Keratinocyte (primary cell): Measurements from ENCODE around the gene SLC7A14. TPM values are rescaled to one million over a fixed set of nuclear protein-coding genes. Genes with fewer than 3 reads are reported as not detected.

Experiments used
- DNase-seq: peaks from one replicate; pipeline ENCODE4 v3.0.0-alpha.2; 2011; ENCODE audit warnings: low read depth, missing footprints, low spot score
- FAIRE-seq: peaks from 2 replicates; lab custom pipeline; 2011; peaks lifted over from hg19 to GRCh38; lab: Jason Lieb, UNC
- H2AFZ ChIP-seq: 2 replicates; pipeline ENCODE4 v1.6.0; 2012; ENCODE audit warnings: low read length, control low read depth, inconsistent platforms; ENCODE audit not compliant: control insufficient read depth
- H3K27ac ChIP-seq: 2 replicates; pipeline ENCODE4 v1.5.1; 2011; ENCODE audit warnings: low read length; ENCODE audit not compliant: control insufficient read depth, insufficient read depth
- H3K27me3 ChIP-seq: 3 replicates; pipeline ENCODE4 v1.6.0; 2011; ENCODE audit warnings: low read length; ENCODE audit not compliant: control insufficient read depth, insufficient read depth; ENCODE audit errors: extremely low read depth
- H3K36me3 ChIP-seq, 2 experiments: 2 replicates in 1 of 2; 3 replicates in 1 of 2; pipeline ENCODE4 v1.5.1; 2011; ENCODE audit warnings: low read length in 2 of 2, mild to moderate bottlenecking in 1 of 2; ENCODE audit not compliant: control insufficient read depth in 2 of 2, insufficient read depth in 2 of 2; ENCODE audit errors: extremely low read depth in 1 of 2
- H3K4me1 ChIP-seq: 3 replicates; pipeline ENCODE4 v1.5.1; 2011; ENCODE audit warnings: low read length; ENCODE audit not compliant: control insufficient read depth, insufficient read depth; ENCODE audit errors: extremely low read depth
- H3K4me2 ChIP-seq: 3 replicates; pipeline ENCODE4 v1.6.0; 2011; ENCODE audit warnings: low read depth, low read length; ENCODE audit not compliant: control insufficient read depth, insufficient read depth; ENCODE audit errors: extremely low read depth
- H3K4me3 ChIP-seq, 3 experiments: fragments of 200-600 bp in 1 of 3; sonication (generic) in 1 of 3; 2 replicates in 2 of 3; 3 replicates in 1 of 3; pipeline ENCODE4 v1.5.1; 2011 to 2016; ENCODE audit warnings: low read length in 3 of 3, mild to moderate bottlenecking in 3 of 3, control low read depth in 2 of 3, inconsistent platforms in 1 of 3, low read depth in 1 of 3, mixed read lengths in 1 of 3, mixed run types in 1 of 3, moderate library complexity in 1 of 3; ENCODE audit not compliant: control insufficient read depth in 2 of 3, insufficient read depth in 2 of 3; ENCODE audit errors: extremely low read depth in 1 of 3
- H3K79me2 ChIP-seq: 2 replicates; pipeline ENCODE4 v1.6.0; 2012; ENCODE audit warnings: low read length; ENCODE audit not compliant: control insufficient read depth, insufficient read depth
- H3K9ac ChIP-seq: 3 replicates; pipeline ENCODE4 v1.6.0; 2011; ENCODE audit warnings: low read length; ENCODE audit not compliant: control insufficient read depth, insufficient read depth; ENCODE audit errors: extremely low read depth
- H3K9me1 ChIP-seq: 3 replicates; pipeline ENCODE4 v1.6.0; 2011; ENCODE audit warnings: low read length; ENCODE audit not compliant: control insufficient read depth, insufficient read depth; ENCODE audit errors: extremely low read depth
- H3K9me3 ChIP-seq: 2 replicates; pipeline ENCODE4 v1.5.1; 2012; ENCODE audit warnings: low read depth, low read length; ENCODE audit not compliant: control insufficient read depth
- H4K20me1 ChIP-seq: 3 replicates; pipeline ENCODE4 v1.6.0; 2011; ENCODE audit warnings: low read length; ENCODE audit not compliant: control insufficient read depth, insufficient read depth; ENCODE audit errors: extremely low read depth
- EZH2 ChIP-seq: IDR thresholded peaks from one replicate; pipeline ENCODE4 v1.6.1; 2012; ENCODE audit warnings: inconsistent platforms, mild to moderate bottlenecking, low read length, moderate library complexity
- dilution Hi-C: fragments of 300-500 bp; cut with MboI; formaldehyde crosslinking; loops from one replicate; pipeline ENCODE4 v1.7.0; 2020; ENCODE audit warnings: low sequenced_read_pairs; ENCODE audit not compliant: extremely low pct_ligation_motif_present
- polyA plus RNA-seq, 5 experiments: library from polyadenylated mRNA; depleted of rRNA in 3 of 5; stranded (reverse) in 3 of 5; stranded (forward) in 1 of 5; unstranded in 1 of 5; fragments of >200 nt; gene quantifications; 1 replicate in 1 of 5; 2 replicates in 3 of 5; 3 replicates in 1 of 5; pipeline versions ENCODE4 v1.2.1 to v1.2.3, GENCODE V29; 2011 to 2012; ENCODE audit warnings: missing spikeins in 2 of 5, low read depth in 1 of 5, low replicate concordance in 1 of 5
- TF ChIP-seq, protein P1 (sequence below), 3 experiments: IDR thresholded peaks in 1 of 3; conservative IDR thresholded peaks in 1 of 3; optimal IDR thresholded peaks in 1 of 3; 2 replicates in 2 of 3; 3 replicates in 1 of 3; pipeline versions ENCODE3 to v1.5.1; 2011; ENCODE audit warnings: low read length in 3 of 3, mild to moderate bottlenecking in 3 of 3, moderate library complexity in 2 of 3, control low read depth in 1 of 3, inconsistent platforms in 1 of 3; ENCODE audit not compliant: insufficient read depth in 2 of 3; ENCODE audit errors: extremely low read depth in 1 of 3

The SLC7A14 gene
- polyA plus RNA-seq, 1 donor (not counting 4 experiments of a cell fraction or from before 2014, with no cell fraction given) = not detected

- FAIRE-seq (no peak), DNase-seq (no peak)
- no peak overlapping the region for H3K4me3 ChIP-seq
- H3K9me1 ChIP-seq = no peaks in the 10 kb centered on the region
- H3K9ac ChIP-seq = no peak overlapping the region
- no peak overlapping the region for H3K27ac ChIP-seq
- dilution Hi-C loops = no loop called here
- TF ChIP-seq EZH2 = no peak
- TF ChIP-seq, protein P1, sequence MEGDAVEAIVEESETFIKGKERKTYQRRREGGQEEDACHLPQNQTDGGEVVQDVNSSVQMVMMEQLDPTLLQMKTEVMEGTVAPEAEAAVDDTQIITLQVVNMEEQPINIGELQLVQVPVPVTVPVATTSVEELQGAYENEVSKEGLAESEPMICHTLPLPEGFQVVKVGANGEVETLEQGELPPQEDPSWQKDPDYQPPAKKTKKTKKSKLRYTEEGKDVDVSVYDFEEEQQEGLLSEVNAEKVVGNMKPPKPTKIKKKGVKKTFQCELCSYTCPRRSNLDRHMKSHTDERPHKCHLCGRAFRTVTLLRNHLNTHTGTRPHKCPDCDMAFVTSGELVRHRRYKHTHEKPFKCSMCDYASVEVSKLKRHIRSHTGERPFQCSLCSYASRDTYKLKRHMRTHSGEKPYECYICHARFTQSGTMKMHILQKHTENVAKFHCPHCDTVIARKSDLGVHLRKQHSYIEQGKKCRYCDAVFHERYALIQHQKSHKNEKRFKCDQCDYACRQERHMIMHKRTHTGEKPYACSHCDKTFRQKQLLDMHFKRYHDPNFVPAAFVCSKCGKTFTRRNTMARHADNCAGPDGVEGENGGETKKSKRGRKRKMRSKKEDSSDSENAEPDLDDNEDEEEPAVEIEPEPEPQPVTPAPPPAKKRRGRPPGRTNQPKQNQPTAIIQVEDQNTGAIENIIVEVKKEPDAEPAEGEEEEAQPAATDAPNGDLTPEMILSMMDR (optimal IDR thresholded peaks at IDR 0.05 in 1 of 3, IDR thresholded peaks at IDR 0.05 in 1 of 3, conservative IDR thresholded peaks at IDR 0.05 in 1 of 3; ENCODE audit: extremely low read depth in 1 of 3, insufficient read depth in 2 of 3, low read length in 3 of 3) = no peak
- no peaks in the 10 kb centered on the region for H3K79me2 ChIP-seq
- no peaks in the 10 kb centered on the region for H3K27me3 ChIP-seq
- H4K20me1 ChIP-seq = no peaks in the 10 kb centered on the region
- no peaks in the 10 kb centered on the region for H3K36me3 ChIP-seq
- H2AFZ ChIP-seq = no peak overlapping the region
- H3K9me3 ChIP-seq = no peaks in the 10 kb centered on the region
- no peak overlapping the region for H3K4me2 ChIP-seq
- H3K4me1 ChIP-seq = no peaks in the 10 kb centered on the region
Observed at GRCh38 chr3:170566413-170566812, 19.5 kb downstream of the SLC7A14 start.

GRCh38 chr3:170565495-170565894 is 20.4 kb downstream of the SLC7A14 start:
- Histone ChIP-seq H3K27me3 (no peaks in the 10 kb centered on the region), H3K36me3 (no peaks in the 10 kb centered on the region), H4K20me1 (no peaks in the 10 kb centered on the region), H3K4me2 (no peak overlapping the region), H2AFZ (no peak overlapping the region), H3K4me1 (no peaks in the 10 kb centered on the region), H3K27ac (no peak overlapping the region), H3K9ac (no peak overlapping the region), H3K9me1 (no peaks in the 10 kb centered on the region), H3K79me2 (no peaks in the 10 kb centered on the region), H3K9me3 (no peaks in the 10 kb centered on the region), H3K4me3 (no peak overlapping the region)
- TF ChIP-seq, protein P1 (optimal IDR thresholded peaks at IDR 0.05 in 1 of 3, IDR thresholded peaks at IDR 0.05 in 1 of 3, conservative IDR thresholded peaks at IDR 0.05 in 1 of 3; ENCODE audit: extremely low read depth in 1 of 3, insufficient read depth in 2 of 3, low read length in 3 of 3) = no peak
- no peak for TF ChIP-seq EZH2
- DNase-seq = no peak
- FAIRE-seq = no peak
- dilution Hi-C loops = no loop called here
